ENCODE data around the gene CCR5.

The CCR5 gene

GRCh38 chr3:46353647-46354410 is 16.9 kb upstream of the CCR5 start, which contains the start of gene CCR2:
Gene CCR2, plus strand, starts transcription at chr3:46354111. Its CDS starts 3,417 bp downstream, at chr3:46357528.
- Mint-ChIP-seq H3K9me3 (no peaks in the 10 kb centered on the region), H3K27ac (peak within 1 kb of the TSS; percentile 46), H3K27me3 (peaks cover 5% of the 10 kb centered on the region), H3K4me1 (peaks cover 39% of the 10 kb centered on the region), H3K4me3 (peak within 1 kb of the TSS; percentile 23), H3K36me3 (peaks cover 2% of the 10 kb centered on the region)

- no peaks in the 10 kb centered on the region for H3K9me3 Mint-ChIP-seq
These were observed 16.3 kb upstream of the CCR5 start for GRCh38 chr3:46354478-46354877.

GRCh38 chr3:46354984-46355383 is 15.8 kb upstream of the CCR5 start:
- H3K27me3 Mint-ChIP-seq, result peaks cover 5% of the 10 kb centered on the region
- H3K4me3 Mint-ChIP-seq, result no peak overlapping the region
- H3K4me1 Mint-ChIP-seq, result peaks cover 28% of the 10 kb centered on the region
- H3K9me3 Mint-ChIP-seq, result no peaks in the 10 kb centered on the region
- peak overlapping the region; percentile 6 for H3K27ac Mint-ChIP-seq
- H3K36me3 Mint-ChIP-seq, result peaks cover 2% of the 10 kb centered on the region

More at GRCh38 chr3:46354478-46354877, 16.3 kb upstream of the CCR5 start:
- Mint-ChIP-seq H3K4me1 (peaks cover 33% of the 10 kb centered on the region), H3K4me3 (no peak overlapping the region), H3K36me3 (peaks cover 2% of the 10 kb centered on the region), H3K27me3 (peaks cover 5% of the 10 kb centered on the region), H3K27ac (no peak overlapping the region)

GRCh38 chr3:46356276-46356675 is 14.5 kb upstream of the CCR5 start:
- no peaks in the 10 kb centered on the region for H3K9me3 Mint-ChIP-seq
- H3K27me3 Mint-ChIP-seq, result peaks cover 5% of the 10 kb centered on the region
- H3K36me3 Mint-ChIP-seq, result peaks cover 2% of the 10 kb centered on the region
- peaks cover 17% of the 10 kb centered on the region for H3K4me1 Mint-ChIP-seq
- H3K4me3 Mint-ChIP-seq, result no peak overlapping the region
- H3K27ac Mint-ChIP-seq, result no peak overlapping the region

GRCh38 chr3:46356909-46357308 is 13.8 kb upstream of the CCR5 start:
- peaks cover 5% of the 10 kb centered on the region for H3K27me3 Mint-ChIP-seq
- no peak overlapping the region for H3K27ac Mint-ChIP-seq
- peaks cover 2% of the 10 kb centered on the region for H3K36me3 Mint-ChIP-seq
- H3K9me3 Mint-ChIP-seq, result no peaks in the 10 kb centered on the region
- peaks cover 17% of the 10 kb centered on the region for H3K4me1 Mint-ChIP-seq
- no peak overlapping the region for H3K4me3 Mint-ChIP-seq

- H3K4me3 Mint-ChIP-seq, result no peak overlapping the region
- peaks cover 9% of the 10 kb centered on the region for H3K4me1 Mint-ChIP-seq
- peaks cover 3% of the 10 kb centered on the region for H3K27me3 Mint-ChIP-seq
- H3K36me3 Mint-ChIP-seq, result peaks cover 2% of the 10 kb centered on the region
- H3K9me3 Mint-ChIP-seq, result no peaks in the 10 kb centered on the region
- no peak overlapping the region for H3K27ac Mint-ChIP-seq
These were observed 12.3 kb upstream of the CCR5 start for GRCh38 chr3:46358466-46358865.

GRCh38 chr3:46359733-46360493 is 10.8 kb upstream of the CCR5 start:
- Mint-ChIP-seq H3K27ac (no peak overlapping the region), H3K9me3 (no peaks in the 10 kb centered on the region), H3K4me3 (no peak overlapping the region), H3K36me3 (peaks cover 5% of the 10 kb centered on the region), H3K4me1 (no peaks in the 10 kb centered on the region), H3K27me3 (peaks cover 3% of the 10 kb centered on the region)

- peaks cover 3% of the 10 kb centered on the region for H3K27me3 Mint-ChIP-seq
- H3K27ac Mint-ChIP-seq, result no peak overlapping the region
- no peak overlapping the region for H3K4me3 Mint-ChIP-seq
- H3K36me3 Mint-ChIP-seq, result peaks cover 5% of the 10 kb centered on the region
- H3K9me3 Mint-ChIP-seq, result no peaks in the 10 kb centered on the region
- H3K4me1 Mint-ChIP-seq, result no peaks in the 10 kb centered on the region
These were observed 9.8 kb upstream of the CCR5 start for GRCh38 chr3:46360907-46361306.

GRCh38 chr3:46361408-46362283 is 9.1 kb upstream of the CCR5 start:
- Mint-ChIP-seq H3K36me3 (peaks cover 2% of the 10 kb centered on the region), H3K9me3 (no peaks in the 10 kb centered on the region), H3K4me1 (no peaks in the 10 kb centered on the region), H3K27me3 (peaks cover 2% of the 10 kb centered on the region), H3K4me3 (no peak overlapping the region), H3K27ac (no peak overlapping the region)

GRCh38 chr3:46365041-46365440 is 5.7 kb upstream of the CCR5 start:
- H3K9me3 Mint-ChIP-seq, result no peaks in the 10 kb centered on the region
- H3K27ac Mint-ChIP-seq, result no peak overlapping the region
- H3K36me3 Mint-ChIP-seq, result peaks cover 2% of the 10 kb centered on the region
- H3K27me3 Mint-ChIP-seq, result peaks cover 2% of the 10 kb centered on the region
- H3K4me3 Mint-ChIP-seq, result no peak overlapping the region
- H3K4me1 Mint-ChIP-seq, result peaks cover 14% of the 10 kb centered on the region

- Mint-ChIP-seq H3K4me3 (no peak overlapping the region), H3K27ac (no peak overlapping the region), H3K27me3 (peaks cover 2% of the 10 kb centered on the region), H3K9me3 (no peaks in the 10 kb centered on the region), H3K4me1 (peaks cover 21% of the 10 kb centered on the region), H3K36me3 (peaks cover 2% of the 10 kb centered on the region)
These were observed 4.8 kb upstream of the CCR5 start for GRCh38 chr3:46365737-46366524.

GRCh38 chr3:46367811-46368210 is 2.9 kb upstream of the CCR5 start:
- no peak overlapping the region for H3K27ac Mint-ChIP-seq
- peaks cover 2% of the 10 kb centered on the region for H3K27me3 Mint-ChIP-seq
- H3K36me3 Mint-ChIP-seq, result peaks cover 2% of the 10 kb centered on the region
- no peaks in the 10 kb centered on the region for H3K9me3 Mint-ChIP-seq
- peaks cover 22% of the 10 kb centered on the region for H3K4me1 Mint-ChIP-seq
- no peak overlapping the region for H3K4me3 Mint-ChIP-seq

GRCh38 chr3:46368569-46368968 is 2.2 kb upstream of the CCR5 start:
- peaks cover 22% of the 10 kb centered on the region for H3K4me1 Mint-ChIP-seq
- H3K27me3 Mint-ChIP-seq, result peaks cover 2% of the 10 kb centered on the region
- no peak overlapping the region for H3K27ac Mint-ChIP-seq
- H3K9me3 Mint-ChIP-seq, result no peaks in the 10 kb centered on the region
- no peak overlapping the region for H3K4me3 Mint-ChIP-seq
- peaks cover 2% of the 10 kb centered on the region for H3K36me3 Mint-ChIP-seq

- Mint-ChIP-seq H3K4me3 (no peak overlapping the region), H3K4me1 (peaks cover 22% of the 10 kb centered on the region), H3K27ac (no peak overlapping the region), H3K36me3 (peaks cover 2% of the 10 kb centered on the region), H3K9me3 (no peaks in the 10 kb centered on the region), H3K27me3 (peaks cover 2% of the 10 kb centered on the region)
These were observed 1.6 kb upstream of the CCR5 start for GRCh38 chr3:46369151-46369550.

GRCh38 chr3:46369675-46370132 is 1.0 kb upstream of the CCR5 start:
- Mint-ChIP-seq H3K4me1 (peaks cover 27% of the 10 kb centered on the region), H3K4me3 (no peak overlapping the region), H3K27ac (peak overlapping the region; percentile 71), H3K36me3 (no peaks in the 10 kb centered on the region), H3K27me3 (peaks cover 2% of the 10 kb centered on the region), H3K9me3 (no peaks in the 10 kb centered on the region)

Data from activated naive CD4-positive, alpha-beta T cell treated with anti-CD3 and anti-CD28 coated beads, Interleukin-2, amount 50 U/mL, for 24 hours (primary cell).